BE2C (cell line): Measurements from ENCODE around the gene TBCEL.
A peak's percentile ranks its signal among the peaks of the same experiment; 100 is the strongest.
"Not testable (repeated sequence)": the region's sequence is repeated elsewhere in the genome, so short reads cannot be mapped to it uniquely, and the experiment has no call there.

Experiments
- DNase-seq: peaks from one replicate; pipeline ENCODE4 v3.0.0-alpha.2; 2020
- H3K27me3 ChIP-seq: fragments of 250-450 bp; sonication (Bioruptor Pico); 2 replicates; pipeline ENCODE4 v1.5.1; 2020; ENCODE audit warnings: mild to moderate bottlenecking
- H3K36me3 ChIP-seq: fragments of 250-450 bp; sonication (Bioruptor Pico); 2 replicates; pipeline ENCODE4 v1.5.1; 2020; ENCODE audit warnings: mild to moderate bottlenecking
- H3K4me1 ChIP-seq: fragments of 250-450 bp; sonication (Bioruptor Pico); 2 replicates; pipeline ENCODE4 v1.5.1; 2020
- H3K4me3 ChIP-seq: 2 replicates; pipeline ENCODE4 v1.5.1; 2011; ENCODE audit warnings: low read depth, low read length
- H3K9me3 ChIP-seq: fragments of 250-450 bp; sonication (Bioruptor Pico); 2 replicates; pipeline ENCODE4 v1.5.1; 2020
- CTCF ChIP-seq: IDR thresholded peaks from 2 replicates; pipeline ENCODE4 v1.5.1; 2012; ENCODE audit warnings: mild to moderate bottlenecking, low read depth, low read length

Gene TBCEL

GRCh38 chr11:121018746-121019145 lies 5.2 kb upstream of the TBCEL start:
- Histone ChIP-seq H3K4me3 (no peak overlapping the region), H3K4me1 (peaks cover 12% of the 10 kb centered on the region), H3K36me3 (no peaks in the 10 kb centered on the region), H3K27me3 (no peaks in the 10 kb centered on the region), H3K9me3 (no peaks in the 10 kb centered on the region)
- TF ChIP-seq CTCF = no peak
- no peak for DNase-seq

GRCh38 chr11:121021718-121022117 lies 2.2 kb upstream of the TBCEL start:
- H3K4me3 ChIP-seq, DNase-seq: not testable (repeated sequence)

GRCh38 chr11:121024989-121025388 lies 1.1 kb downstream of the TBCEL start:
- no peak for TF ChIP-seq CTCF
- H3K9me3 ChIP-seq = no peaks in the 10 kb centered on the region
- no peaks in the 10 kb centered on the region for H3K4me1 ChIP-seq
- H3K36me3 ChIP-seq = no peaks in the 10 kb centered on the region
- no peak for DNase-seq
- no peaks in the 10 kb centered on the region for H3K27me3 ChIP-seq
- peak overlapping the region; percentile 79 for H3K4me3 ChIP-seq

More at GRCh38 chr11:121021718-121022117, 2.2 kb upstream of the TBCEL start:
- not testable (repeated sequence) for H3K27me3 ChIP-seq, H3K9me3 ChIP-seq, H3K36me3 ChIP-seq
- peaks cover 12% of the 10 kb centered on the region for H3K4me1 ChIP-seq

- H3K9me3 ChIP-seq = no peaks in the 10 kb centered on the region
- no peaks in the 10 kb centered on the region for H3K4me1 ChIP-seq
- DNase-seq = no peak
- no peaks in the 10 kb centered on the region for H3K27me3 ChIP-seq
- H3K4me3 ChIP-seq = no peak overlapping the region
- no peaks in the 10 kb centered on the region for H3K36me3 ChIP-seq
- no peak for TF ChIP-seq CTCF
Measured at GRCh38 chr11:121029153-121029552, 5.3 kb downstream of the TBCEL start.

GRCh38 chr11:121029813-121030445 lies 6.0 kb downstream of the TBCEL start:
- TF ChIP-seq CTCF = no peak
- Histone ChIP-seq H3K27me3 (no peaks in the 10 kb centered on the region), H3K36me3 (no peaks in the 10 kb centered on the region), H3K9me3 (no peaks in the 10 kb centered on the region), H3K4me3 (no peak overlapping the region), H3K4me1 (no peaks in the 10 kb centered on the region)
- no peak for DNase-seq

- Histone ChIP-seq H3K9me3 (no peaks in the 10 kb centered on the region), H3K27me3 (no peaks in the 10 kb centered on the region), H3K4me3 (no peak overlapping the region), H3K36me3 (no peaks in the 10 kb centered on the region), H3K4me1 (no peaks in the 10 kb centered on the region)
- DNase-seq = no peak
- no peak for TF ChIP-seq CTCF
Measured at GRCh38 chr11:121031167-121031566, 7.3 kb downstream of the TBCEL start.

- H3K4me3 ChIP-seq, H3K27me3 ChIP-seq, H3K36me3 ChIP-seq, DNase-seq, H3K9me3 ChIP-seq, H3K4me1 ChIP-seq: not testable (repeated sequence)
Measured at GRCh38 chr11:121031648-121032047, 7.7 kb downstream of the TBCEL start.
